C4-2B (cell line): ENCODE data around the gene TRIM25.

Source experiments
- CTCF ChIP-seq: fragments of 450-650 bp; conservative IDR thresholded peaks from 2 replicates; pipeline ENCODE4 v1.5.1; 2017; ENCODE audit warnings: mild to moderate bottlenecking
- ZFX ChIP-seq: fragments of 450-650 bp; IDR thresholded peaks from 2 replicates; pipeline ENCODE4 v1.6.1; 2017

DNA sequence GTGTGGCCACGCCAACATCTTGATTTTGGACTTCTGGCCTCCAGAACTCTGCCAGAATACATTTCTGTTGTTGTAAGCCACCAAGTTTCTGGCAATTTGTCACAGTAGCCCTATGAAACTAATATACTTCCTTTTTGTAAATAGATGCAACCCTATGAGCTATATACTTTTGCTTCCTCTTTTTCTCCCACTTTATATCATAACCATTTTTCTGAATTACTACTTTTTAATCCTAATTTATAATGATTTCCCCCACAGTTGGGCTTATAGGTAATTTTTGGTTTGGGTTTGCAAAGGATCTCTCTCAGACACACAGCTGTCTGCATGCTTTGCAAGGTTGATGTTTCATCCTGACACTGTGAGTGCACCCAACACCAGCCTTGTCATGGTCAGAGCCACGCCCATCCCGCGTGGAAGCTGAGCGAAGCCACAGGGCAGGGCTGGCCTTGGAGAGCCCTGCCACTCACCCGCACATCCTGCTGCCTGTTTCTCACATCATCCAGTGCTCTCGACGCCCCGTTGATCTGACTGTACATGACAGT is 5.8 kb downstream of the TRIM25 start:
- TF ChIP-seq CTCF (no peak), ZFX (no peak)
